Superior temporal gyrus (tissue), 1 donor: ENCODE results near the gene SLC4A7.

Experiments used
- DNase-seq: peaks from one replicate; pipeline ENCODE4 v3.0.0-alpha.2; 2016; ENCODE audit errors: extremely low spot score

The SLC4A7 gene

GRCh38 chr3:27325419-27325818 lies 158.8 kb downstream of the SLC4A7 start:
- DNase-seq: no peak

GRCh38 chr3:27324686-27325085 lies 159.5 kb downstream of the SLC4A7 start:
- DNase-seq: no peak

- no peak for DNase-seq
Measured at GRCh38 chr3:27323087-27323570, 161.1 kb downstream of the SLC4A7 start.
